GM11168 (cell line): ENCODE data around the gene TSC22D2.

Experiments
- in situ Hi-C: fragments of 300-500 bp; cut with MboI; formaldehyde crosslinking; loops from one replicate; pipeline ENCODE4 v1.12.0; 2022; ENCODE audit warnings: low sequenced_read_pairs; ENCODE audit not compliant: unreplicated experiment

TSC22D2 gene

GRCh38 chr3:150411106-150411460 lies 3.0 kb downstream of the TSC22D2 start:
- in situ Hi-C loops, result no loop called here

- in situ Hi-C loops, result no loop called here
Observed at GRCh38 chr3:150411546-150411945, 3.4 kb downstream of the TSC22D2 start.

- in situ Hi-C loops, result no loop called here
Observed at GRCh38 chr3:150411976-150412375, 3.9 kb downstream of the TSC22D2 start.

- in situ Hi-C loops, result no loop called here
Observed at GRCh38 chr3:150412561-150413231, 4.6 kb downstream of the TSC22D2 start.

- in situ Hi-C loops, result no loop called here
Observed at GRCh38 chr3:150414258-150414657, 6.2 kb downstream of the TSC22D2 start.

- in situ Hi-C loops, result no loop called here
Observed at GRCh38 chr3:150414959-150415358, 6.9 kb downstream of the TSC22D2 start.

- in situ Hi-C loops, result no loop called here
Observed at GRCh38 chr3:150419076-150419868, 11.2 kb downstream of the TSC22D2 start.

- in situ Hi-C loops, result no loop called here
Observed at GRCh38 chr3:150419959-150420358, 11.9 kb downstream of the TSC22D2 start.

- in situ Hi-C loops, result no loop called here
Observed at GRCh38 chr3:150421256-150421655, 13.2 kb downstream of the TSC22D2 start.

GRCh38 chr3:150421799-150422548 lies 13.9 kb downstream of the TSC22D2 start:
- in situ Hi-C loops, result no loop called here

- in situ Hi-C loops, result no loop called here
Observed at GRCh38 chr3:150422907-150423306, 14.8 kb downstream of the TSC22D2 start.

- in situ Hi-C loops, result no loop called here
Observed at GRCh38 chr3:150423761-150424160, 15.7 kb downstream of the TSC22D2 start.

GRCh38 chr3:150426292-150426691 lies 18.2 kb downstream of the TSC22D2 start:
- in situ Hi-C loops, result no loop called here

GRCh38 chr3:150428562-150428961 lies 20.5 kb downstream of the TSC22D2 start:
- in situ Hi-C loops, result no loop called here

GRCh38 chr3:150429767-150430671 lies 21.9 kb downstream of the TSC22D2 start:
- in situ Hi-C loops, result no loop called here

GRCh38 chr3:150433347-150433746 lies 25.2 kb downstream of the TSC22D2 start:
- in situ Hi-C loops, result no loop called here

- in situ Hi-C loops, result no loop called here
Observed at GRCh38 chr3:150434234-150434633, 26.1 kb downstream of the TSC22D2 start.

GRCh38 chr3:150436161-150436560 lies 28.1 kb downstream of the TSC22D2 start:
- in situ Hi-C loops, result no loop called here

GRCh38 chr3:150439657-150440056 lies 31.6 kb downstream of the TSC22D2 start:
- in situ Hi-C loops, result no loop called here

- in situ Hi-C loops, result no loop called here
Observed at GRCh38 chr3:150443331-150443741, 35.2 kb downstream of the TSC22D2 start.
